GM20431 (cell line): Measurements from ENCODE around the gene PDILT.

ENCODE experiments used
- in situ Hi-C: fragments of 300-500 bp; cut with MseI, MboI; formaldehyde crosslinking; loops from one replicate; pipeline ENCODE4 v1.15.0; 2020; ENCODE audit warnings: low sequenced_read_pairs; ENCODE audit not compliant: unreplicated experiment

Gene PDILT

DNA sequence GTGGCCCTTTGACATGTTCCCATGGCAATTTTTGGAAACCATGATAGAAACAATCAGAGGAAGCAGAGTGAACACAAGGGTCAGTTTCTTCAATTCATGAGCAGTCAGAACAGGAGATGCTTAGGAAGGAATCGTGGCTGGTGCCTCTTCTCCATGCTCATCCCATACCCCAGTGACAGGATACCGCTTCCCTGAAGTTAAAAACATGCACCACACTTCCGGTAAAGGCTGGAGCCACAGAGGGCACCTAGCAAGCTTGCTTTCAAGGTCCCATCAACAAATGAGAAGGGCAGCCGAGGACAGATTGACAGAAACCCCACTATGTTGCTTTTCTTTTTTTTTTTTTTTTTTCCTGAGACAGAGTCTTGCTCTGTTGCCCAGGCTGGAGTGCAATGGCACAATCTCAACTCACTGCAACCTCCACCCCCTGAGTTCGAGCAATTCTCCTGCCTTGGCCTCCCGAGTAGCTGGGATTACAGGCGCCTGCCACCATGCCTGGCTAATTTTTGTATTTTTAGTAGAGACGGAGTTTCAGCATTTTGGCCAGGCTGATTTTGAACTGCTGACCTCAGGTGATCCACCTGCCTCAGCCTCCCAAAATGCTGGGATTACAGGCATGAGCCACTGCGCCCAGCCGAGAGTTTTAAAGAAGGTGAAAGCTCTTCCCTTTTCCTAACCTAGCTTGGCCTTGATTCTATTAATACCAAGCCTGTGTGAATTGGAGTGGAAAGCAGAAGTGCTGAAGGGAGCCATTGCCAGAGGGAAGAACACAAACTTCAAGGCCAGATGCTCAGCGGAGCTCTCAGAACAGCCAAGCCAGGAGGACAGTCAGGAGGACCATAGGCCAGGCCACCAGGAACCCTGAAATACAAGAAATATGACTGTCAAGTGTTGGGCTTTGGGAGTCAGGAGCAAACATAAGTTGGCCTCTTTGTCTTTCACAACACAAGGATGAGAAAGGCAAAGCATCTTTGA, 93.8 kb downstream of the PDILT start:
- in situ Hi-C loops = loop anchor here (25.0 kb wide), 1 partner anchor 398 kb away; no protein-coding TSS in a partner anchor

GRCh38 chr16:20309786-20310185, 94.8 kb downstream of the PDILT start:
- in situ Hi-C loops = loop anchor here (25.0 kb wide), 1 partner anchor 397 kb away; no protein-coding TSS in a partner anchor
